ENCODE results near the gene HDDC3.

Gene HDDC3

GRCh38 chr15:90931828-90932659 lies at the start of gene HDDC3:
Gene HDDC3, minus strand, starts transcription at chr15:90932549. Its CDS starts 9 bp downstream, at chr15:90932540.
- DNase-seq = peak; percentile 75

GRCh38 chr15:90982135-90982534 lies 49.8 kb upstream of the HDDC3 start:
- DNase-seq = peak; percentile 2

GRCh38 chr15:90981681-90982080 lies 49.3 kb upstream of the HDDC3 start:
- no peak for DNase-seq

DNA sequence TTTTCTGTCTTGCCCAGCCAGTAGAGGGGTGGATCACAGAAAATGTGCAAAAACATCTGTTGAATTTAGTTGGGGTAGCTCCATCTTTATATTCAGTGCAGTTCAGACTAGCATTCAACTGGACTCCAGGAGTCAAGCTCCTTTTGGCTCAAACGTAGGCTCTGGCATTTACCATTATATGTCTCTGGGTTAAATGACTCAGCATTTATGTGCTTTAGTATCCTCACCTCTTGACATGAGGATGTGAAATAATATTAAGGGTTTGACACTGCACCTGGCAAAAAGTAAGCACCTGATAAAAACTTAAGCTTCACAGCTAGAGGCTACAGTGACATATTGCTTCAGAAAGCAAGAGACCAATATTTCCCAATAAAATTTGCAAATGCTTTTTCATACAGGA lies 47.2 kb upstream of the HDDC3 start:
- DNase-seq = no peak

DNA sequence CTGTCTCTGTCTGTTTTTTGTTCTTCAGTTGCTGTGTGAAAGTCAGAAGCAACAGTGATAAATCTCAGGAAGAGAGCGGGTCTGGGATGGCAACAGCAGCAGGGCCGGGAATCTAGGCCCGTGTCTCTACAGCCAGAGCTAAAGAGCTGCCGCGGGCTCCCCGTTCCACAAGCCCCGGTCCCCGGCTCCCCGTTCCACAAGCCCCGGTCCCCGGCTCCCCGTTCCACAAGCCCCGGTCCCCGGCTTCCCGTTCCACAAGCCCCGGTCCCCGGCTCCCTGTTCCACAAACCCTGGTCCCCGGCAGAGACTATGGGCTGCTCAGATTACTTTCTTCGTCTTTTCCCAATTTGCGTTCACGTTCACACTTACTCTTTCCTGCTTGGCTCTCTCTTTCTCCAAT lies 41.9 kb upstream of the HDDC3 start:
- no peak for DNase-seq

GRCh38 chr15:90972133-90972532 lies 39.8 kb upstream of the HDDC3 start:
- no peak for DNase-seq

GRCh38 chr15:90970274-90970673 lies 37.9 kb upstream of the HDDC3 start:
- no peak for DNase-seq

DNA sequence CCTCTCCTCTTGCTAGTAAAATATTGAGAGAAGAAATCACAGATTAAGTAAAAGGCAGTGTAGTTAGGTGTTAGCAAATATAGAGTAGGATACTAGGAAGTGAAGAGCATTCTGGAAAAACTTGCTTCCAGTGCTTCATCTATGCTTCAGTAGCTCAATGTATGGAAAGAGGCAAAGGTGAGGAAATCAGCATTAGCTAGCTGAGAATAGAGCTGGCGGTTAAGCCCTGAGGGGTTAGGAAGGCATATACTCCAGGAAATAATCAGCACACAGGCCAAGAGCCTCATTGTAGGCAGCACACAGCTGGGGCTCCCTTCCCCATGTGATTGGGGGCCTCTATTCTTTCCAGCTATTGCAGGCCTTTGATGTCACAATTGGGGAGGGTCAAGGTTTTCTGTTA lies 36.1 kb upstream of the HDDC3 start:
- no peak for DNase-seq

- no peak for DNase-seq
These were observed 34.9 kb upstream of the HDDC3 start for GRCh38 chr15:90967206-90967605.

GRCh38 chr15:90966262-90966661 lies 33.9 kb upstream of the HDDC3 start:
- DNase-seq = no peak

GRCh38 chr15:90962021-90962420 lies 29.7 kb upstream of the HDDC3 start:
- DNase-seq = no peak

GRCh38 chr15:90960298-90961091 lies 28.1 kb upstream of the HDDC3 start:
- DNase-seq = no peak

DNA sequence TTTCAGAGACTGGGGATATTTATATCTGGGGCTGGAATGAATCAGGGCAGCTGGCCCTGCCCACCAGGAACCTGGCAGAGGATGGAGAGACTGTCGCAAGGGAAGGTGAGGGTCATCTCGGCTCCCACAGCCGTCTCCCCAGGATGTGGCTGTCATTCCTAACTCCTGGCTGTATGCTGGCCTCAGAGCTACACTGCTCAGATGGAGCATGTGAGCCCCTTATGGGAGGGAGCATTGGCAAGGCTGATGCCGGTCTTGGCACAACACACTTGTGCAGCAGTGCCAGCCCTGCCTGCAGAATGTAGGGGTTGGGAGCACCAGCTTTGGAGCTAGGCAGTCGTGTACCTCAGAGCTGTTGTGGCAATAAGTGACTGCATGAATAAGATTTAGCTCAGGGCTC lies 27.5 kb upstream of the HDDC3 start:
- no peak for DNase-seq

DNA sequence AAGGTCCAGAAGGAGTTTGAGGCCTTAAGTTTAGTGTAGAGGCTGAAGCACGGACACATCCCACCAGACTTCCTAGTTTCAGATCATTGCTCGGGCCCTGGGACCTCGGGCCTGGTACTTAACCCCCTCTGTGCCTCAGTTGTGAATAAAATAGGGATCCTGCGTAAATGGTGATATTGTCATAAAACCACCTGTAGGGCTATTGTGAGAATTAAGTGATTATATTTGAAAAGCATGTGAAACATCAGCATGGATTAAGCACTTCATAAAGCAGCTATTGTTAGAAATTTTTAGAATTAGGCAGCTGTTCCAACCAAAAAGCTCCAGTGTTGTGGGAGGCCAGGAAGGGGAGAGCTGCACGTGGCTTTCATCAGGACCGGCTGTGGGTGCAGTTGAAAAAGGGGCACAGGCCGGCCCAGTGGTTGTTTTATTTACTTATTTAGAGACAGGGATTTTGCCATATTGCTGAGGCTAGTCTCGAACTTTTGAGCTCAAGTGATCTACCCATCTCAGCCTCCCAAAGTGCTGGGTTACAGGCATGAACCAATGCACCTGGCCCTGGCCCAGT lies 26.8 kb upstream of the HDDC3 start:
- DNase-seq = no peak

DNA sequence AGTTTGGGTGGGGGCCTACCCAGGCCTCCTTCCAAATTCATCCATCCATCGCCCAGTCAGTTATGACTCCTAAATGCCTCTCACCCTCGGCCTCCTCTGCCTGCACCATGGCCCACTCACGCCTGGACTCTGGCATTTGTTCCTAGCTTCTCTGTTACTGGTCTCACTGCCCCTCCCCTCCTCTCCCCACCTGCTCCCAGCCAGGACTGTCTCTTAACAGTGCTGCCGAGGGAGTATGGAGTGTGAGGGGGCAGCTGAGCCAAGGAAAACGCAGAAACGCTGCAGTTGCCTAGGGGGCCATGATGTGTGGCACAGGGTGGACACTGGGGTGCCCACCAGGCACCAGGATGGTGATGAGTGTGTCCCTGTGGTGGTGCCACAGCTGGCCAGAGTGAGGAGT lies 25.4 kb upstream of the HDDC3 start:
- no peak for DNase-seq

DNA sequence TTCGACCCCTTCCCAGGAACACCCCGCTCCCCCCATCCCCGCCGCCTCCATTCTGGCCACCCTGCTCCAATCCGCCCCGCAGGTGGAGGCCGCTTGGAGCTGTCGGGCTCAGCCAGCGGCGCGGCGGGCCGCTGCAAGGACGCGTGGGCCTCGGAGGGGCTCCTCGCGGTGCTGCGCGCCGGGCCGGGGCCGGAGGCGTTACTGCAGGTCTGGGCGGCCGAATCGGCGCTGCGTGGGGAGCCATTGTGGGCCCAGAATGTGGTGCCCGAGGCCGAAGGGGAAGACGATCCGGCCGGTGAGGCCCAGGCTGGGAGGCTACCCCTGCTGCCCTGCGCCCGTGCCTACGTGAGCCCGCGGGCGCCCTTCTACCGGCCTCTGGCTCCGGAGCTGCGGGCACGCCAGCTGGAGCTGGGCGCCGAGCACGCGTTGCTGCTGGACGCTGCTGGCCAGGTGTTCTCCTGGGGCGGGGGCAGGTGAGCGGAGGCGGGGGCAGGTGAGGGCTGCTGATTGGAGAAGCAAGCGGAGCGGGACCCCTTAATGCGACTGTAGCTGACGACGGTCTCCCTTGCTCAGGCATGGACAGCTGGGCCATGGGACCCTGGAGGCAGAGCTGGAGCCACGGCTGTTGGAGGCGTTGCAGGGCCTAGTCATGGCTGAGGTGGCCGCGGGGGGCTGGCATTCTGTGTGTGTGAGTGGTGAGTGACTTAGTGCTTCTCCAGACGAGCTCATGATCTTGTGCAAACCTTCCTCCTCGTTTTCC lies 24.9 kb upstream of the HDDC3 start:
- no peak for DNase-seq

DNA sequence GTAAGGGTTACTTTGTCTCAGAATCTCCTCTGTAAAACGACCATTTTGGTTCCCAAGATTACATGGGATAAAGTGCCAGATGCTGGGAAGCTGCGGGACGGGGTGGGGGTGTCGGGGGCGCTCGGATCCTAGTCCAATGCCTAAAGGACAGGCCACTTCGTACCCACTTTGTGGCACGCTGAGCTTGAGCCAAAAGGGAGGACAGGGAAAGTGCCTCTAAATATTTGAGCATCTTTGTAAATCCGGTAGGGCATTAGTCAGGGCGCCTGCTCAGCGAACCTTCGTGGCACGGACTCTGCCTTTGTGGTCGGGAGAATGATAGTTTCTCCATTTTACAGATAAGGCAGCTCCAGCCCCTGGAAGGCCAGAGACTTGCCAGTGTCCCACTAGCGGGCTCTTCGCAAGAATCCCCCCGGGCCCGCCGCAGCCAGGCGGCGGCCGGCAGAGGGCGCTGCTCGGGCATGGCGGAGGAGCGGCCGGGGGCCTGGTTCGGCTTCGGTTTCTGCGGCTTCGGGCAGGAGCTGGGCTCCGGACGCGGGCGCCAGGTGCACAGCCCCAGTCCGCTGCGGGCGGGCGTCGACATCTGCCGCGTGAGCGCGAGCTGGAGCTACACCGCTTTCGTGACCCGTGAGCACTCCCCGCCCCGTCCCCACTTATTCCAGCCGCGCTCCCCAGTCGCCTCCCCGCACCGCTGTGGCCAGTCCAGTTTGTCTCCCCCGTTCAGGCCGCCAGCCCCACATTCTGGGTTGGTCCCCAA lies 24.1 kb upstream of the HDDC3 start:
- no peak for DNase-seq

DNA sequence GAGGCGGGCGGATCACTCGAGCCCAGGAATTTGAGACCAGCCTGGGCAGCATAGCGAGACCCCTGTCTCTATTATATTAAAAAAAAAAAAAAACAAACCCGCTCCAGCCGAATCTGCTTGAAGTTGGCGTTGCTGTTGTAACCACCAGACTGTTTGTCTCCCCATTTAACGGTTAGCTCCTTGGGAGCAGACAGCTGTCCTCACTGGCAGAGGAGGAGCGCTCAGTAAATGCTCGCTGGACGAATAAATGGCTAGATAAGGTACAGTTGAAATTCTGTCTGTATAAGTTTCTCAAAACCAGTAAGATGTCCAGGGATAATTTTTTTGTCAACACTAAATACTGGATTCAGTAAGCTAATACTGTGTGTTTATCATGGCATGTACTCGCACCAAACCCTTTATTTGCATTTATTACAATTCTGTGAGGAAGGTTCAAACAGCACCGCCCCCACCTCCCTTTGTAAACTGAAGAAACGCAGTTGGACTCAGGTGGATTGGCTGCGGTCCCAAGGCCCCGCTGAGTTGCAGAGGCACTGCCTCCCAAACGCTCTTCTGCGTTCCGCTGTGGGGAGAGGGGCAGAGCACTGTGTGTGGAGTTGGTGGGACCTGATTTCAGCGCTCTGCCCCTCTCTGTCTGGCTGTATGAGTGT lies 23.4 kb upstream of the HDDC3 start:
- no peak for DNase-seq

DNA sequence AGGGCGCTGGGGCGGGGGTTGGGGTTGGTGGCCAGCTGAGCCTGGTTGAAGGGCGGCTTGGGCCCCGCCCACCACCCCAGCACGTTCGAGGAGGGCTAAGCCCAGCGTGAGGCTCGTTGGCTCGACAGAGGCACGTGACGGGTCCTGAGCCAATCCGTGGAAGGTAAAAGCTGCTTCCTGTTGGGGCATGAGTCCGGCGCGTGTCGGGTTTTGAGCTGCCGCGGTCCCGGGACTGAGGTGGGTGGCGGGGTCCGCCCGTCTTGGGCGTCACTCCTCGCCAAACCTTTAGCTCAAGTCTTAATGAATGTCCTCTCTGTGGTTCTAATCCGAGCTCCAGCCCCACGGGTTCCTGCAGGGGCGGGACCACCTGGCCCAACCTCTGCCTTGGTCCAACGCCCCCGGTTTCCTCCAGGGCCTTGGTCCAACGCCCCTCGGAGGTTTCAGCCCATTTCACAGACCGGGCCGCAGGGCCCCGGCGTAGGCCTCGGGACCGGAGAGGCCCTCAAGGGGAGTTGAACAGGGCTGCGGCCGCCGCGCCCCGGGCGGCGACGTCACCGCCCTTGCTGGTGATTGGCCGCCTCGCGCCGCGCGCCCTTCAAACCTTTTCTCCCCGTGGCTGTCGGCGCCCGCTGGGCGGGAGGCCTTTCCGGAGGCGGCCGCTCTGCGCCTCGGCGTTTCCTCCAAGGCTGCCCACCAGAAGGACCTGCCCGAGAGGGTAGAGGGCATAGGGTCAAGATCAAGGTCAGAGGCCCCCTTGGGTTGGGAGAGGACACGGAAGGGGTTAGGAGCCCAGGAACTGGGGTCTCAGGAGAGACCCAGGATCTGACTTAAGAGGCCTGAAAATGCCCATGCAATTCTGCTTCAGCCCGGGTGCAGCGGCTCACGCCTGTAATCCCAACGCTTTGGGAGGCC lies 22.6 kb upstream of the HDDC3 start, which contains the start of gene RCCD1:
Gene RCCD1, plus strand, starts transcription at position 173 of the 912 bp plus-strand sequence. CDS start 1,851 bp downstream, outside the sequence.
- peak; percentile 68 for DNase-seq

DNA sequence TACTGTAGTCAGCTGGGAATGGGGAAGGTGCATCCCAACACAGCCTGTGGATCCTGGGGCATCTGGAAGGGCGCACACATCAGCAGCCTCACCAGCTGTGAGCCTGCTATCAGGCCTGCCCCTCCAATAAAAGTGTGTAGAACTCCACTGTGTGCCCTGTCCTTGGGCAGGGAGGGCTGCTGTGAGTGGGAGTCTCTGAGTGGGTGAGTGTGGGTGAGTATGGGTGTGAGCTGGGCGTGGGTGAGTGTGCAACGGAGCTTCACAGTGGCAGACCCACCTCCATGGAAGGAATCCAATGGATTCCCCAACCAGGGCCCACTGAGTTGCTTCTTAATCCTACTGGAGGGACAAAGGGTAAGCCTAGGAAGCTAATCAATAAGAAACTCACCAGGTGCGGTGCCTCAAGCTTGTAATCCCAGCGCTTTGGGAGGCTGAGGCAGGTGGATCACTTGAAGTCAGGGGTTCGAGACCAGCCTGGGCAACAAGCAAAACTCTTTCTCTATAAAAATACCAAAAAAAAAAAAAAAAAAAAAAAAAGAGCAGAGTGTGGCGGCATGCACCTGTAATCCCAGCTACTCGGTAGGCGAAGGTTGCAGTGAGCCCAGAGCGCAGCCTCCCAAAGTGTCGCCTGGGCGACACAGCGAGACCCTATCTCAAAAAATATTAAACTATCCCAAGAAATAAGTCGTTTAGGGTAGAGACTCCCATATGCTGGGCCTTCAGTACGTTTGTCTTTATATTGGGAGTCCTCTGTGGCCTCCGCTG lies 21.8 kb upstream of the HDDC3 start:
- DNase-seq = no peak

All from SIG-M5 (cell line).